Measurements from ENCODE around the gene KRTAP9-6.

- TF ChIP-seq EZH2phosphoT487 (IDR thresholded peaks at IDR 0.05; ENCODE audit: borderline replicate concordance, low read length) = no peak
- TF ChIP-seq, protein P1, sequence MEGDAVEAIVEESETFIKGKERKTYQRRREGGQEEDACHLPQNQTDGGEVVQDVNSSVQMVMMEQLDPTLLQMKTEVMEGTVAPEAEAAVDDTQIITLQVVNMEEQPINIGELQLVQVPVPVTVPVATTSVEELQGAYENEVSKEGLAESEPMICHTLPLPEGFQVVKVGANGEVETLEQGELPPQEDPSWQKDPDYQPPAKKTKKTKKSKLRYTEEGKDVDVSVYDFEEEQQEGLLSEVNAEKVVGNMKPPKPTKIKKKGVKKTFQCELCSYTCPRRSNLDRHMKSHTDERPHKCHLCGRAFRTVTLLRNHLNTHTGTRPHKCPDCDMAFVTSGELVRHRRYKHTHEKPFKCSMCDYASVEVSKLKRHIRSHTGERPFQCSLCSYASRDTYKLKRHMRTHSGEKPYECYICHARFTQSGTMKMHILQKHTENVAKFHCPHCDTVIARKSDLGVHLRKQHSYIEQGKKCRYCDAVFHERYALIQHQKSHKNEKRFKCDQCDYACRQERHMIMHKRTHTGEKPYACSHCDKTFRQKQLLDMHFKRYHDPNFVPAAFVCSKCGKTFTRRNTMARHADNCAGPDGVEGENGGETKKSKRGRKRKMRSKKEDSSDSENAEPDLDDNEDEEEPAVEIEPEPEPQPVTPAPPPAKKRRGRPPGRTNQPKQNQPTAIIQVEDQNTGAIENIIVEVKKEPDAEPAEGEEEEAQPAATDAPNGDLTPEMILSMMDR (conservative IDR thresholded peaks at IDR 0.05; ENCODE audit: low read depth, low read length) = no peak
Measured at GRCh38 chr17:41308251-41308917, 43.2 kb downstream of the KRTAP9-6 start.
